HepG2 (cell line): Measurements from ENCODE around the gene PRM2. TPM values are rescaled to one million over a fixed set of nuclear protein-coding genes. Genes with fewer than 3 reads are reported as not detected.

Experiments used
- ARNT ChIP-seq: fragments of 450-650 bp; IDR thresholded peaks from 2 replicates; pipeline ENCODE4 v1.6.1; 2017
- ATF4 ChIP-seq, 2 experiments: fragments of 450-650 bp in 1 of 2; sonication (generic) in 1 of 2; formaldehyde crosslinking; IDR thresholded peaks; 2 replicates each; pipeline versions ENCODE4 v1.5.0 to v1.8.0; 2020 to 2022; ENCODE audit warnings: mild to moderate bottlenecking in 1 of 2, missing genetic modification reagents in 1 of 2
- E2F2 ChIP-seq: sonication (generic); formaldehyde crosslinking; IDR thresholded peaks from 2 replicates; pipeline ENCODE4 v1.4.0; 2020; ENCODE audit warnings: missing genetic modification reagents, borderline replicate concordance
- ESRRA ChIP-seq: sonication (generic); formaldehyde crosslinking; IDR thresholded peaks from 2 replicates; pipeline ENCODE4 v1.5.1; 2020; ENCODE audit warnings: mild to moderate bottlenecking, low read depth, missing genetic modification reagents
- FOXC1 ChIP-seq: sonication (generic); formaldehyde crosslinking; IDR thresholded peaks from 2 replicates; pipeline ENCODE4 v1.8.0; 2022; ENCODE audit warnings: mild to moderate bottlenecking, missing genetic modification reagents, borderline replicate concordance
- FOXP1 ChIP-seq, 2 experiments: fragments of 450-650 bp in 1 of 2; IDR thresholded peaks; 2 replicates each; pipeline ENCODE4 v1.6.1; 2017 to 2018; ENCODE audit warnings: antibody characterized with exemption in 1 of 2
- GTF3A ChIP-seq: sonication (generic); formaldehyde crosslinking; conservative IDR thresholded peaks from 2 replicates; pipeline ENCODE4 v1.4.0; 2020; ENCODE audit warnings: mild to moderate bottlenecking, missing genetic modification reagents
- KMT2B ChIP-seq: IDR thresholded peaks from 2 replicates; pipeline ENCODE4 v1.6.1; 2016; ENCODE audit warnings: missing genetic modification reagents, missing compliant biosample characterization
- RBFOX2 ChIP-seq: fragments of 200-400 bp; formaldehyde crosslinking; IDR thresholded peaks from 2 replicates; pipeline ENCODE4 v1.6.1; 2017; ENCODE audit warnings: low read depth, mild to moderate bottlenecking, low read length
- RFX1 ChIP-seq: fragments of 450-650 bp; IDR thresholded peaks from 2 replicates; pipeline ENCODE4 v1.6.1; 2017
- SPEN ChIP-seq: sonication (generic); formaldehyde crosslinking; IDR thresholded peaks from 2 replicates; pipeline ENCODE4 v1.5.1; 2020; ENCODE audit warnings: low read depth, mild to moderate bottlenecking, missing genetic modification reagents
- THAP8 ChIP-seq: sonication (generic); formaldehyde crosslinking; IDR thresholded peaks from 2 replicates; pipeline ENCODE4 v1.5.1; 2020; ENCODE audit warnings: missing genetic modification reagents, mild to moderate bottlenecking, borderline replicate concordance
- ZBTB20 ChIP-seq: sonication (generic); formaldehyde crosslinking; IDR thresholded peaks from 2 replicates; pipeline ENCODE4 v1.8.1; 2023; ENCODE audit warnings: missing genetic modification reagents, low read depth, mild to moderate bottlenecking, borderline replicate concordance
- ZBTB39 ChIP-seq: sonication (generic); formaldehyde crosslinking; IDR thresholded peaks from 2 replicates; pipeline ENCODE4 v1.5.0; 2020; ENCODE audit warnings: missing genetic modification reagents
- ZNF142 ChIP-seq: sonication (generic); formaldehyde crosslinking; IDR thresholded peaks from 2 replicates; pipeline ENCODE4 v1.4.0; 2020; ENCODE audit warnings: missing genetic modification reagents
- ZNF572 ChIP-seq: sonication (generic); formaldehyde crosslinking; IDR thresholded peaks from 2 replicates; pipeline ENCODE4 v1.5.1; 2020; ENCODE audit warnings: mild to moderate bottlenecking, missing genetic modification reagents
- ZNF879 ChIP-seq: sonication (generic); formaldehyde crosslinking; IDR thresholded peaks from 2 replicates; pipeline ENCODE4 v1.8.1; 2023; ENCODE audit warnings: missing genetic modification reagents
- polyA plus RNA-seq, 8 experiments: library from polyadenylated mRNA; depleted of rRNA in 3 of 8; stranded (reverse) in 7 of 8; unstranded in 1 of 8; fragments of >200 nt; fragmentation: Illumina TruSeq in 4 of 8; extraction: Trizol in 4 of 8; gene quantifications; 2 replicates each; pipeline versions ENCODE4 v1.2.1 to v1.2.3, GENCODE V29; 2011 to 2016; ENCODE audit warnings: low read depth in 4 of 8, missing spikeins in 1 of 8, mixed read lengths in 1 of 8; ENCODE audit not compliant: insufficient read depth in 1 of 8
- total RNA-seq, 5 experiments: library from RNA; depleted of rRNA; stranded (reverse); fragments of >200 nt; fragmentation: Illumina TruSeq; extraction: Trizol; gene quantifications; 2 replicates each; pipeline ENCODE4 v1.2.3, GENCODE V29; 2016; ENCODE audit warnings: low read depth in 1 of 5

Gene PRM2
- total and polyA plus RNA-seq, 2 of the 13 experiments (the other 11 are each of a cell fraction or from before 2014, with no cell fraction given), result 0.54 TPM; not detected in 1

GRCh38 chr16:11250786-11251524, 25.3 kb downstream of the PRM2 start (continued):
- TF ChIP-seq E2F2 (CRISPR knock-in tag), result no peak
- TF ChIP-seq ZBTB39 (CRISPR knock-in tag), result no peak
- TF ChIP-seq SPEN, result no peak
- no peak for TF ChIP-seq FOXC1 (CRISPR knock-in tag)
- TF ChIP-seq ZBTB20 (CRISPR knock-in tag), result no peak
- TF ChIP-seq ESRRA (CRISPR knock-in tag), result no peak
- no peak for TF ChIP-seq THAP8 (CRISPR knock-in tag)
- TF ChIP-seq KMT2B (CRISPR knock-in tag), result no peak
- no peak for TF ChIP-seq RFX1
- TF ChIP-seq ARNT, result no peak
- TF ChIP-seq ZNF572 (CRISPR knock-in tag), result no peak
- no peak for TF ChIP-seq ATF4 (CRISPR knock-in tag; IDR thresholded peaks at IDR 0.05)
- TF ChIP-seq FOXP1 (IDR thresholded peaks at IDR 0.05), result no peak
- no peak for TF ChIP-seq FOXP1 (CRISPR knock-in tag; IDR thresholded peaks at IDR 0.05)
- TF ChIP-seq ZNF142, result 0 out of 2 replicates have a peak, but pooled peaks have one; percentile 23
- TF ChIP-seq RBFOX2, result no peak; the same call in 1 of the 2 replicates
- no peak for TF ChIP-seq GTF3A (CRISPR knock-in tag)
- no peak for TF ChIP-seq ZNF879
